Middle frontal gyrus (tissue), 1 donor: ENCODE measurements around the gene RNU6-1.

ENCODE experiments used
- DNase-seq: peaks from one replicate; pipeline ENCODE4 v3.0.0-alpha.2; 2015; ENCODE audit warnings: low spot score; ENCODE audit errors: extremely low spot score

RNU6-1 gene

GRCh38 chr15:67859331-67859946, 19.6 kb upstream of the RNU6-1 start:
- DNase-seq = no peak

- DNase-seq = no peak
Measured at GRCh38 chr15:67857220-67857619, 17.4 kb upstream of the RNU6-1 start.

- no peak for DNase-seq
Measured at GRCh38 chr15:67855842-67856241, 16.0 kb upstream of the RNU6-1 start.

- DNase-seq = no peak
Measured at GRCh38 chr15:67854358-67854757, 14.5 kb upstream of the RNU6-1 start.

- no peak for DNase-seq
Measured at GRCh38 chr15:67853454-67853853, 13.6 kb upstream of the RNU6-1 start.

- DNase-seq = no peak
Measured at GRCh38 chr15:67852418-67852817, 12.6 kb upstream of the RNU6-1 start.

GRCh38 chr15:67850994-67851571, 11.2 kb upstream of the RNU6-1 start:
- DNase-seq = no peak

GRCh38 chr15:67850336-67850735, 10.5 kb upstream of the RNU6-1 start:
- no peak for DNase-seq

GRCh38 chr15:67849538-67849937, 9.7 kb upstream of the RNU6-1 start:
- no peak for DNase-seq

- DNase-seq = no peak
Measured at GRCh38 chr15:67845974-67846373, 6.1 kb upstream of the RNU6-1 start.

GRCh38 chr15:67843571-67844387, 3.9 kb upstream of the RNU6-1 start:
- no peak for DNase-seq

- DNase-seq = no peak
Measured at GRCh38 chr15:67843092-67843501, 3.3 kb upstream of the RNU6-1 start.

GRCh38 chr15:67841513-67841762, 1.6 kb upstream of the RNU6-1 start:
- DNase-seq = no peak

GRCh38 chr15:67840749-67841512, 1.1 kb upstream of the RNU6-1 start:
- no peak for DNase-seq

GRCh38 chr15:67839499-67839928, 331 bp downstream of the RNU6-1 start:
- DNase-seq = no peak

GRCh38 chr15:67838789-67839332, 984 bp downstream of the RNU6-1 start:
- DNase-seq = no peak

GRCh38 chr15:67836955-67837354, 2.9 kb downstream of the RNU6-1 start:
- no peak for DNase-seq

GRCh38 chr15:67836477-67836876, 3.4 kb downstream of the RNU6-1 start:
- DNase-seq = no peak

- DNase-seq = no peak
Measured at GRCh38 chr15:67836134-67836455, 3.8 kb downstream of the RNU6-1 start.

- no peak for DNase-seq
Measured at GRCh38 chr15:67835297-67836133, 4.3 kb downstream of the RNU6-1 start.
